22Rv1 (cell line): ENCODE results near the gene SMC4.

Experiments
- H3K27ac ChIP-seq: fragments of 450-650 bp; 2 replicates; pipeline ENCODE4 v1.5.1; 2017
- ZFX ChIP-seq: fragments of 450-650 bp; IDR thresholded peaks from 2 replicates; pipeline ENCODE4 v1.6.1; 2017; ENCODE audit warnings: antibody characterized with exemption, borderline replicate concordance
- TF ChIP-seq, protein P1 (sequence below): fragments of 450-650 bp; IDR thresholded peaks from 2 replicates; pipeline ENCODE4 v1.5.1; 2017; ENCODE audit warnings: mild to moderate bottlenecking

SMC4 gene

DNA sequence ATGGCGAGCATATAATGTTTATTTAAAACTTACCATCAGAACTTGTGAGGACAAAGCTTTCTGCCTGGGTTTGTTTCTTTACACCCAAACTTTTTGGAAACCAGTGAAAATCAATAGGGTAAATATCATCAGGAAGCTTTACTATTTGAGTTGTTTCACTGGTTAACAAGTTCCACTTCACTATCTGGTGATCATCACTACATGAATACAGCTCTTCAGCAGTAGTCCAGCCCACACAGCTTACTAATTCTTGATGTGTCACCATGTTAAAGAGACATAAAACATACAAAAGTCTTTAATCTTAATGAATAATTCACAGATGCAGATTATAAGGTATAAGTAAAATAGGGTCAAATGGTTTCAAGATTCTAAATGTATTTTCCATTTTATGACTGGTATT is 18.0 kb upstream of the SMC4 start:
- H3K27ac ChIP-seq, result no peak overlapping the region
- TF ChIP-seq ZFX, result no peak
- TF ChIP-seq, protein P1, sequence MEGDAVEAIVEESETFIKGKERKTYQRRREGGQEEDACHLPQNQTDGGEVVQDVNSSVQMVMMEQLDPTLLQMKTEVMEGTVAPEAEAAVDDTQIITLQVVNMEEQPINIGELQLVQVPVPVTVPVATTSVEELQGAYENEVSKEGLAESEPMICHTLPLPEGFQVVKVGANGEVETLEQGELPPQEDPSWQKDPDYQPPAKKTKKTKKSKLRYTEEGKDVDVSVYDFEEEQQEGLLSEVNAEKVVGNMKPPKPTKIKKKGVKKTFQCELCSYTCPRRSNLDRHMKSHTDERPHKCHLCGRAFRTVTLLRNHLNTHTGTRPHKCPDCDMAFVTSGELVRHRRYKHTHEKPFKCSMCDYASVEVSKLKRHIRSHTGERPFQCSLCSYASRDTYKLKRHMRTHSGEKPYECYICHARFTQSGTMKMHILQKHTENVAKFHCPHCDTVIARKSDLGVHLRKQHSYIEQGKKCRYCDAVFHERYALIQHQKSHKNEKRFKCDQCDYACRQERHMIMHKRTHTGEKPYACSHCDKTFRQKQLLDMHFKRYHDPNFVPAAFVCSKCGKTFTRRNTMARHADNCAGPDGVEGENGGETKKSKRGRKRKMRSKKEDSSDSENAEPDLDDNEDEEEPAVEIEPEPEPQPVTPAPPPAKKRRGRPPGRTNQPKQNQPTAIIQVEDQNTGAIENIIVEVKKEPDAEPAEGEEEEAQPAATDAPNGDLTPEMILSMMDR, result no peak

DNA sequence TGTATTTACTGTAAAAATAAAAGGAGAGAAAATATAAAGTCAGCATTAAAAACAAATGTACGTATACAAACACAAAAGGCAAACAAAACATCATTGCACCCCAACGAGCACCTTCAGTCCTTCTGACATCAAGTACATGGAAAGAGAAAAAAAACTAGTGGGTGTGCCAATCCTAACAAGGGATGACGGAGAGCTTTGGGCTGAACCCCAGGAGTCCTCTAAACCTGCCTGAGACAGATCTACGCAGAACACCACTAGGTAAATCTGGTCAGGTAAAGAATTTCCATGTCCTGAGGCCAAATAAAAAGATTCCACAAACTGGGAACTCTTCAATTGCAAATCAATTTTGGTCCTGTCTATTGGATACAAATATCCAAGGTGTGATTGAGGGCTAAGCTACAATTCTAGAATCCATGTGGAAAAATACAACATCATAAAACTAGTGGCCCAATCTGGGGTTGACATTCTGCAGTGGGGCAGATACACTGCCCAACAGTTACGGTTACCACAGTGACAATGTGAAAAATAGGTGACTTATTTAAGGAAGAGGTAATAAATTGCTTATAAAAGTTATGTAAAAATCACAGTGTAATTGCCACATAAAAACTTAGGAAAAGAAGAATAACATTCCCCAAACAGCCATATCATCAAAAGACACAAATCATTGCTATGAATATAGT is 14.7 kb upstream of the SMC4 start:
- TF ChIP-seq ZFX, result no peak
- TF ChIP-seq, protein P1, result no peak

DNA sequence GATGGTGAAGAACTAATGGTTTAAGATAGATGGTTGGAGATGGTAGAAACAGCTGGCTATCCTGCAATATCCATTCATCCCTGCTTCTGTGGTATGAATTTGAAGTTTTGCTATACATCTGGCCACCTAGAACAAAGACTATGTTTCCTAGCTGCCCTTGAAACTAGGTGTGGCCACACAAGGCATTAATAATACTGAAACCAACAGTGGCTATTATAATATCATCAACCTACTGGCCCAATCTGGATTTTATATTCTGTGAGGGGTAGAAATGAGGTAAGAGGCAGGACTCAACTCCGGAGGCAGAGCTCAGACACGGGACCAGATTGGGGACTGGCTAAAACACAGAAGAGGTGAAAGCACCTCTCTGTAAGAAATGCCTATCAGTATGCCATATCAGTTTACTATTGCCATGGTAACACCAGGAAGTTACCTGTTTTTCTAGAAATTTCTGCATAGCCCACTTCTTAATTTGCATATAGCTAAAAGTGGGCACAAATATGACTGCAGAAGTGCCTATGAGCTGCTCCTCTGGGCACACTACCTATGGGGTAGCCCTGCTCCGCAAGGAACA is 8.8 kb upstream of the SMC4 start:
- H3K27ac ChIP-seq, result no peak overlapping the region
- no peak for TF ChIP-seq ZFX
- TF ChIP-seq, protein P1, result no peak

More for the DNA sequence above, 14.7 kb upstream of the SMC4 start:
- no peak overlapping the region for H3K27ac ChIP-seq

DNA sequence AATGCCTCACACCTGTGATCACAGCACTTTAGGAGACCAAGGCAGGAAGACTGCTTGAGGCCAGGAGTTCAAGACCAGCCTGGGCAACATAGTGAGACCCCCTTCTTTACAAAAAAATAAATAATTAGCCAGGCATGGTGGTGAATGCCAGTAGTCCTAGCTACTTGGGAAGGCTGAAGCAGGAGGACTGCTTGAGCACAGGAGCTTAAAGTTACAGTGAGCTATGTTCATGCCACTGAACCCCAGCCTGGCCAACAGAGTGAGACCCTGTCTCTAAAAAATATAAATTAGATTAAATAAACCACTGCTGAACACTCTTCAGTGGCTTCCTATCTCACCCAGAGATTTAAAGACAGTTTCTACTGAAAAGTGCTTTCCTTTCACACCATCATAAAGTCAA is 6.7 kb upstream of the SMC4 start:
- no peak for TF ChIP-seq ZFX
- TF ChIP-seq, protein P1, result no peak
- H3K27ac ChIP-seq, result no peak overlapping the region

DNA sequence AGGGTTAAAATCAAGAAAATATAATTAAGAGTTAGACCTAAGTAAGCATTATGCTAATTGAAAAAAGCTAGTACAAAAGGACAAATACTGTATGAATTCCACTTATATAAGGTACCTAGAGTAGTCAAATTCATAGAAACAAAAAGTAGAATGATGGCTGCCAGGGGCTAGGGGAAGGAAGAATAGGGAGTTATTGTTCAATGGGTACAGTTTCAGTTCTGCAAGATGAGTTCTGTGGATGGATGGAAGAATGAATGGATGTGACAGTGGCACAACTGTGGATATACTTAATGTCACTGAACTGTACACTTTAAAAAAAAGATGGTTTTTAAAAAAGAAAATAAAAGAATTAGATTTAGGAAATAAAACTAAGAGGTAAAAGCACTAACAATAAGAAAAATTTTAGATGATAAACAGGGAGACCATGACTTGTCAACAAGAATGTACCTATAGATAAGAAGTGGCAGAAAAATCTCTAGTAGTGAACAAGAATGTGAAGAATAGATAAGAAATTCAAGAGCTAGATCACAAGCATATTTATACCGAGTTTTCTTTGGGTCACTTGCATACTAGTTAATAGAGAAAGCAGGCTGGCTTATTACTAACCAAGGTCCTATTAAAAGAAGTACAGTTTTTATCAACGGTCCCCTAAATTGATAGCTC is 6.0 kb upstream of the SMC4 start:
- no peak overlapping the region for H3K27ac ChIP-seq
- no peak for TF ChIP-seq ZFX
- TF ChIP-seq, protein P1, result no peak

DNA sequence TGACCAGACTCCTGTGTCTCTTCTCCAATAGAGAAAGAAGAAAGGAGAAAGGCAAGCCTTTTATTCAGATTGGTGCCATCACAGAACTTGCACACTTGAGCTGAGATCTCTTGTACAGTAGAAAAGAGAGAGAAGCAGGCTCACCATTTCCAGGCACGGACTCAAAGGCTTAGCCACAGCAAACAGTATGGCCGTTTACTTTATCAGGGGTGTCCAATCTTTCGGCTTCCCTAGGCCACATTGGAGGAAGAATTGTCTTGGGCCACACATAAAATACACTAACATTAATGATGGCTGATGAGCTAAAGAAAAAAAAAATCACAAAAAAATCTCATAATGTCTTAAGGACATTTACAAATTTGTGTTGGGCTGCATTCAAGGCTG is 5.4 kb upstream of the SMC4 start:
- no peak for TF ChIP-seq ZFX
- TF ChIP-seq, protein P1, result no peak
- no peak overlapping the region for H3K27ac ChIP-seq

DNA sequence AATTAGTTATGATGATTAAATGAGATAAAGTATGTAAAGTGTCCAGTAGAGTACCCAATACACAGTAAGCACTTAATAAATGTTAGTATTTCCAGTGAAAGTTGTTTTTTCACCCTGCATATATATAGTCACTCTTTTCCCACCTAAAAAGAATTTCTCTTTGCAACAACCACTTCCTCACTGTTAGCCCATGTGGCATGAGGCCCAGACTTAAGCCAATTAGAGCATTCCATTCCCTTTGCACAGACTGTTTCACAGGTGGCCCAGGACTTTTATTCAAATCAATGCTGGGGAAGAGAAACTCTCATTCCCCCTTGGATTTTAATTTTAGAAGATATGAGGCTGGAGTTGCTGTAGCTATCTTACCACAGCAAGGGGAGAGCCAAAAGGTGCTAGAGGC is 4.2 kb upstream of the SMC4 start:
- H3K27ac ChIP-seq, result no peak overlapping the region
- no peak for TF ChIP-seq ZFX
- TF ChIP-seq, protein P1, result no peak
